ENCODE data around the gene BLM. TPM values are rescaled to one million over a fixed set of nuclear protein-coding genes. Genes with fewer than 3 reads are reported as not detected.

The BLM gene
- total and polyA plus RNA-seq, 8 donors = 0.12 to 1.1 (median 0.65) TPM; not detected in 1

DNA sequence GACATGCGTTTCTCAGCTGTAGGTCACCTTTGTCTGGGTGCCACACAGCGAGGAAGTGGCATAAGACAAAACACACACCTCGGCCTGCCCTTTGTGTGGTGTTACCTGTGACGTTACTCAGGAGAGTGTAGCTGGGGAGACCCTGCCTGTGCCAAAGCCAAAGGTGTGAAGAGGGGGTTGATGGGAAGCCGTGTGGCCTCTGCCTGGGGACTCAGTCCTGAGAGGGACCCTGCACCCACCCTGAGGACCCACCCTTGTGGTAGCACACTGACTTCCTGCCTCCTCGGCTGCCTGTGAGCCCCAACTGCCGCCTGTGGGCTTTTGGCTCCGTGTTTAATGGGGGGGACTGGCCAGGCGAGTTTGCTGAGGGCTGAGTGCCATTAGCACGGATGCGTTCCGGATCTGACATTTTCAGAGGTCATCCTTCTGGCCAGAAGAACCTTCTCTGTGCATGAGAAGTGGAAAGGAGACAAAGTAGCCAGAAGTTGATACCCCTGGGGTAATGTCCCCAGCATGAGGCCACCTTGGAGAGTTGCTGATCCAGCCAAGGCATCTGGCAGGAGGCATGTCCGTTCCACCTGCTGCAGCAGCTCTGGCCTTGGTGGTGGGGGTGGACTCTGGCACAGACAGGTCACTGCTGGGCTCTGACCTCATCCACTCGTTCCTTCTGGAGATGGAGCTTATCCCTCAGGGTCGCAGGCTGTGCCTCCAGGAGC lies 99.4 kb downstream of the BLM start:
- no peak overlapping the region for H3K4me3 ChIP-seq
- H3K36me3 ChIP-seq = no peaks in the 10 kb centered on the region
- no peaks in the 10 kb centered on the region for H3K27me3 ChIP-seq
- H3K4me1 ChIP-seq = peaks cover 12 to 25% (median 20%) of the 10 kb centered on the region in 3 donors
- TF ChIP-seq, protein P1, sequence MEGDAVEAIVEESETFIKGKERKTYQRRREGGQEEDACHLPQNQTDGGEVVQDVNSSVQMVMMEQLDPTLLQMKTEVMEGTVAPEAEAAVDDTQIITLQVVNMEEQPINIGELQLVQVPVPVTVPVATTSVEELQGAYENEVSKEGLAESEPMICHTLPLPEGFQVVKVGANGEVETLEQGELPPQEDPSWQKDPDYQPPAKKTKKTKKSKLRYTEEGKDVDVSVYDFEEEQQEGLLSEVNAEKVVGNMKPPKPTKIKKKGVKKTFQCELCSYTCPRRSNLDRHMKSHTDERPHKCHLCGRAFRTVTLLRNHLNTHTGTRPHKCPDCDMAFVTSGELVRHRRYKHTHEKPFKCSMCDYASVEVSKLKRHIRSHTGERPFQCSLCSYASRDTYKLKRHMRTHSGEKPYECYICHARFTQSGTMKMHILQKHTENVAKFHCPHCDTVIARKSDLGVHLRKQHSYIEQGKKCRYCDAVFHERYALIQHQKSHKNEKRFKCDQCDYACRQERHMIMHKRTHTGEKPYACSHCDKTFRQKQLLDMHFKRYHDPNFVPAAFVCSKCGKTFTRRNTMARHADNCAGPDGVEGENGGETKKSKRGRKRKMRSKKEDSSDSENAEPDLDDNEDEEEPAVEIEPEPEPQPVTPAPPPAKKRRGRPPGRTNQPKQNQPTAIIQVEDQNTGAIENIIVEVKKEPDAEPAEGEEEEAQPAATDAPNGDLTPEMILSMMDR (IDR thresholded peaks at IDR 0.05) = no peak
- no peak for FAIRE-seq
- WGBS, 2 donors = 78 to 79% methylated on average over 15 of the region's 15 CpGs
- peak in 3 of 4 donors; percentile 40 to 57 (median 57) for ATAC-seq
- H3K27ac ChIP-seq = no peak overlapping the region
- intact Hi-C loops (cut with DNase I) = no loop called here
- DNase-seq = peak in 4 of 6 donors; percentile 42 to 76 (median 56)
- H3K9me3 ChIP-seq = no peaks in the 10 kb centered on the region

- TF ChIP-seq, protein P1 (IDR thresholded peaks at IDR 0.05) = no peak
- Histone ChIP-seq H3K9me3 (no peaks in the 10 kb centered on the region), H3K36me3 (no peaks in the 10 kb centered on the region), H3K27ac (no peak overlapping the region), H3K27me3 (no peaks in the 10 kb centered on the region), H3K4me1 (peaks cover 12 to 25% (median 20%) of the 10 kb centered on the region in 3 donors), H3K4me3 (no peak overlapping the region)
- intact Hi-C loops (cut with DNase I) = no loop called here
- FAIRE-seq (no peak), ATAC-seq (no peak), DNase-seq (no peak)
- WGBS, 2 donors = 82 to 88% methylated on average over 14 of the region's 14 CpGs
Measured at GRCh38 chr15:90817117-90818057, 100.2 kb downstream of the BLM start.

GRCh38 chr15:90818251-90819210 lies 101.4 kb downstream of the BLM start:
- H3K27me3 ChIP-seq = no peaks in the 10 kb centered on the region
- 74 to 77% methylated on average over 26 of the region's 26 CpGs for WGBS, 2 donors
- TF ChIP-seq, protein P1 (IDR thresholded peaks at IDR 0.05) = no peak
- H3K36me3 ChIP-seq = no peaks in the 10 kb centered on the region
- peak in 3 of 6 donors; percentile 45 to 74 (median 53) for DNase-seq
- ATAC-seq = peak in 3 of 4 donors; percentile 57 to 58 (median 57)
- no peak for FAIRE-seq
- peaks cover 12 to 25% (median 20%) of the 10 kb centered on the region in 3 donors for H3K4me1 ChIP-seq
- no peak overlapping the region for H3K4me3 ChIP-seq
- peak overlapping the region in 2 of 4 donors; percentile 17 to 33 for H3K27ac ChIP-seq
- intact Hi-C loops (cut with DNase I) = no loop called here
- H3K9me3 ChIP-seq = no peaks in the 10 kb centered on the region

DNA sequence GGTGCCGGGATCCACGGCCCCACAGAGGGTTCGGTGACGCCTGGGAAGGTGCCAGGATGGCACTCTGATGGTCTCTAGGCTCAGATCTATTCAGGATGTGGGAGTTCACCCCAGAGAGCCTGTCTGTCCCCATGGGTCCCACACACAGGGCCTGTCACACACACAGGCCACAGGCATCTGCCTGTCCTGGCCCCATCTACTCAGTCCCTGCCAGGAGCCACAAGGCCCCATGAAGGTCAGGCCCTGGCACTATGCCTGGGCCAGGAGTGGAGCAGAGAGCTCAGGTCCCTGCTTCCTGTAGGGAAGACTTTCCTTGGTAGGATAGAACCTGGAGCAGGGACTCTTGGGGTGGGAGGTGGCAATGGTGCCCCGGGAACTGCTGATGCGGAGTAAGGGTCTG lies 102.2 kb downstream of the BLM start:
- WGBS, 2 donors = 69% methylated on average over 6 of the region's 6 CpGs
- H3K9me3 ChIP-seq = no peaks in the 10 kb centered on the region
- DNase-seq (peak; percentile 72 to 95 (median 84)), ATAC-seq (peak; percentile 80 to 87 (median 84)), FAIRE-seq (no peak)
- H3K4me1 ChIP-seq = peaks cover 19 to 25% (median 20%) of the 10 kb centered on the region in 3 donors
- TF ChIP-seq, protein P1 (IDR thresholded peaks at IDR 0.05) = no peak
- intact Hi-C loops (cut with DNase I) = no loop called here
- H3K27me3 ChIP-seq = no peaks in the 10 kb centered on the region
- no peak overlapping the region for H3K4me3 ChIP-seq
- H3K36me3 ChIP-seq = no peaks in the 10 kb centered on the region
- H3K27ac ChIP-seq = peak overlapping the region in 2 of 4 donors; percentile 15 to 17

Data from pancreas (tissue), 10 donors.